Activated CD4-positive, alpha-beta T cell treated with anti-CD3 and anti-CD28 coated beads for 24 hours (primary cell): ENCODE data around the gene CARM1.
"Not testable (repeated sequence)": the region's sequence is repeated elsewhere in the genome, so short reads cannot be mapped to it uniquely, and the experiment has no call there.

Experiments used
- DNase-seq, 2 donors: peaks; one replicate each; pipeline ENCODE4 v3.0.0-alpha.2; 2020; ENCODE audit warnings: low read depth in 2 of 2

Gene CARM1

GRCh38 chr19:10870955-10871603 lies at the start of gene CARM1:
Gene CARM1 (plus strand): TSS chr19:10871553. CDS start chr19:10871703, 150 bp downstream.
- DNase-seq = peak; percentile 98 to 99

- no peak for DNase-seq
These were observed 47.7 kb upstream of the CARM1 start for GRCh38 chr19:10823690-10824089.

- DNase-seq = no peak
These were observed 45.1 kb upstream of the CARM1 start for GRCh38 chr19:10826231-10826630.

- no peak for DNase-seq
These were observed 44.5 kb upstream of the CARM1 start for GRCh38 chr19:10826846-10827245.

GRCh38 chr19:10828981-10829821 lies 42.2 kb upstream of the CARM1 start:
- DNase-seq = no peak

GRCh38 chr19:10829967-10830366 lies 41.4 kb upstream of the CARM1 start:
- no peak for DNase-seq

GRCh38 chr19:10830370-10830769 lies 41.0 kb upstream of the CARM1 start:
- no peak for DNase-seq

- DNase-seq = no peak
These were observed 40.2 kb upstream of the CARM1 start for GRCh38 chr19:10830931-10831779.

- no peak for DNase-seq
These were observed 39.1 kb upstream of the CARM1 start for GRCh38 chr19:10831987-10832938.

- DNase-seq = no peak
These were observed 38.4 kb upstream of the CARM1 start for GRCh38 chr19:10832939-10833296.

- DNase-seq = no peak
These were observed 36.1 kb upstream of the CARM1 start for GRCh38 chr19:10835089-10835753.

GRCh38 chr19:10835754-10836478 lies 35.4 kb upstream of the CARM1 start, which contains the start of gene TMED1:
Gene TMED1 (minus strand): TSS chr19:10836212. CDS start chr19:10836191, 21 bp downstream.
- DNase-seq = peak; percentile 96 to 98

GRCh38 chr19:10836479-10837330 lies 34.6 kb upstream of the CARM1 start:
- peak; percentile 69 to 79 for DNase-seq

GRCh38 chr19:10837649-10838048 lies 33.7 kb upstream of the CARM1 start:
- not testable (repeated sequence) for DNase-seq

GRCh38 chr19:10838377-10838776 lies 33.0 kb upstream of the CARM1 start:
- DNase-seq = no peak

- no peak for DNase-seq
These were observed 32.0 kb upstream of the CARM1 start for GRCh38 chr19:10839114-10840050.

GRCh38 chr19:10842788-10843187 lies 28.6 kb upstream of the CARM1 start:
- DNase-seq = no peak
